Endothelial cell of umbilical vein (primary cell): Measurements from ENCODE around the gene ZNRD2.

Experiments
- CTCF ChIP-seq, 2 donors: IDR thresholded peaks; 1 replicate in 1 of 2; 2 replicates in 1 of 2; pipeline ENCODE4 v1.5.1; 2011; ENCODE audit warnings: low read length in 2 of 2, mild to moderate bottlenecking in 2 of 2, moderate library complexity in 2 of 2, control low read depth in 1 of 2, inconsistent platforms in 1 of 2, low read depth in 1 of 2; ENCODE audit not compliant: insufficient read depth in 1 of 2; ENCODE audit errors: extremely low read depth in 1 of 2
- EZH2 ChIP-seq: IDR thresholded peaks from 2 replicates; pipeline ENCODE4 v1.6.1; 2012; ENCODE audit warnings: borderline replicate concordance, low read depth, mild to moderate bottlenecking, moderate library complexity, low read length, inconsistent platforms; ENCODE audit not compliant: severe bottlenecking
- GATA2 ChIP-seq: IDR thresholded peaks from 2 replicates; pipeline ENCODE4 v1.7.0; 2011; ENCODE audit warnings: low read depth, mild to moderate bottlenecking, moderate library complexity, mixed read lengths, low read length; ENCODE audit not compliant: insufficient read length, insufficient read depth
- MAX ChIP-seq: IDR thresholded peaks from 2 replicates; pipeline ENCODE4 v1.6.1; 2011; ENCODE audit not compliant: insufficient read depth, insufficient read length
- MYC ChIP-seq: IDR thresholded peaks from one replicate; pipeline ENCODE4 v1.6.1; 2011; ENCODE audit warnings: mild to moderate bottlenecking, low read depth, low read length
- POLR2A ChIP-seq: IDR thresholded peaks from 2 replicates; pipeline ENCODE4 v1.6.1; 2012; ENCODE audit warnings: low read depth, mild to moderate bottlenecking, control low read depth, low read length
- POLR2AphosphoS5 ChIP-seq: IDR thresholded peaks from 2 replicates; pipeline ENCODE4 v1.6.1; 2012; ENCODE audit warnings: low read depth, mild to moderate bottlenecking, control low read depth, low read length, moderate library complexity; ENCODE audit not compliant: insufficient read depth

- TF ChIP-seq MYC: no peak
- TF ChIP-seq CTCF (IDR thresholded peaks at IDR 0.05; ENCODE audit: extremely low read depth in 1 of 2, insufficient read depth in 1 of 2, low read depth in 1 of 2, low read length in 2 of 2): no peak
- no peak for TF ChIP-seq POLR2A
- no peak for TF ChIP-seq MAX
- no peak for TF ChIP-seq POLR2AphosphoS5
- no peak for TF ChIP-seq EZH2
- TF ChIP-seq GATA2: no peak
These were observed 50.4 kb downstream of the ZNRD2 start for GRCh38 chr11:65620666-65621065.
